ENCODE measurements around the gene ZNF593OS.

The ZNF593OS gene

GRCh38 chr1:26132128-26132833, 39.4 kb downstream of the ZNF593OS start:
- Histone ChIP-seq H3K36me3 (ENCODE audit: insufficient read depth, low read length) (no peaks in the 10 kb centered on the region), H3K9ac (ENCODE audit: low read depth, low read length) (no peak overlapping the region), H3K27me3 (ENCODE audit: insufficient read depth, low read length, poor library complexity) (no peaks in the 10 kb centered on the region), H3K4me2 (ENCODE audit: insufficient read depth, low read length) (no peak overlapping the region), H4K20me1 (ENCODE audit: insufficient read depth, low read length) (no peaks in the 10 kb centered on the region), H3K27ac (ENCODE audit: low read length) (no peak overlapping the region), H3K4me3 (ENCODE audit: low read depth in 1 of 2, low read length in 2 of 2) (no peak overlapping the region), H3K4me1 (ENCODE audit: insufficient read depth, low read length) (peaks cover 8% of the 10 kb centered on the region), H3K79me2 (ENCODE audit: insufficient read depth, low read length) (no peaks in the 10 kb centered on the region), H3K9me3 (ENCODE audit: insufficient read depth, low read length, severe bottlenecking) (peaks cover 8% of the 10 kb centered on the region), H2AFZ (ENCODE audit: low read depth, low read length) (no peak overlapping the region)
- ATAC-seq (ENCODE audit: insufficient read depth, low read depth) (no peak), DNase-seq (peak; percentile 5)
- no peak for TF ChIP-seq CTCF (IDR thresholded peaks at IDR 0.05; ENCODE audit: borderline replicate concordance, extremely low read depth, low read length, poor library complexity, severe bottlenecking)
- no peak for TF ChIP-seq EZH2 (IDR thresholded peaks at IDR 0.05; ENCODE audit: borderline replicate concordance, low read depth, low read length, severe bottlenecking)

GRCh38 chr1:26130695-26131094, 40.9 kb downstream of the ZNF593OS start:
- H2AFZ ChIP-seq (ENCODE audit: low read depth, low read length) = no peak overlapping the region
- ATAC-seq (ENCODE audit: insufficient read depth, low read depth) (no peak), DNase-seq (no peak)
- H3K4me2 ChIP-seq (ENCODE audit: insufficient read depth, low read length) = no peak overlapping the region
- peaks cover 24% of the 10 kb centered on the region for H3K4me1 ChIP-seq (ENCODE audit: insufficient read depth, low read length)
- H3K9me3 ChIP-seq (ENCODE audit: insufficient read depth, low read length, severe bottlenecking) = peaks cover 8% of the 10 kb centered on the region
- TF ChIP-seq CTCF (IDR thresholded peaks at IDR 0.05; ENCODE audit: borderline replicate concordance, extremely low read depth, low read length, poor library complexity, severe bottlenecking) (no peak), EZH2 (IDR thresholded peaks at IDR 0.05; ENCODE audit: borderline replicate concordance, low read depth, low read length, severe bottlenecking) (no peak)
- H3K36me3 ChIP-seq (ENCODE audit: insufficient read depth, low read length) = no peaks in the 10 kb centered on the region
- no peaks in the 10 kb centered on the region for H4K20me1 ChIP-seq (ENCODE audit: insufficient read depth, low read length)
- no peaks in the 10 kb centered on the region for H3K27me3 ChIP-seq (ENCODE audit: insufficient read depth, low read length, poor library complexity)
- H3K79me2 ChIP-seq (ENCODE audit: insufficient read depth, low read length) = no peaks in the 10 kb centered on the region
- H3K27ac ChIP-seq (ENCODE audit: low read length) = no peak overlapping the region; the same call in 1 of the 2 replicates
- H3K4me3 ChIP-seq (ENCODE audit: low read depth in 1 of 2, low read length in 2 of 2) = no peak overlapping the region
- no peak overlapping the region for H3K9ac ChIP-seq (ENCODE audit: low read depth, low read length)

- 0 out of 2 replicates have a peak, but pooled peaks cover 2% of the 10 kb centered on the region for H3K79me2 ChIP-seq (ENCODE audit: insufficient read depth, low read length)
- H3K9ac ChIP-seq (ENCODE audit: low read depth, low read length) = no peak overlapping the region
- H2AFZ ChIP-seq (ENCODE audit: low read depth, low read length) = no peak overlapping the region
- no peak overlapping the region for H3K4me2 ChIP-seq (ENCODE audit: insufficient read depth, low read length)
- ATAC-seq (ENCODE audit: insufficient read depth, low read depth) (no peak), DNase-seq (no peak)
- H3K9me3 ChIP-seq (ENCODE audit: insufficient read depth, low read length, severe bottlenecking) = peaks cover 8% of the 10 kb centered on the region
- H3K4me1 ChIP-seq (ENCODE audit: insufficient read depth, low read length) = peaks cover 33% of the 10 kb centered on the region
- H3K27ac ChIP-seq (ENCODE audit: low read length) = no peak overlapping the region
- no peaks in the 10 kb centered on the region for H3K27me3 ChIP-seq (ENCODE audit: insufficient read depth, low read length, poor library complexity)
- no peaks in the 10 kb centered on the region for H4K20me1 ChIP-seq (ENCODE audit: insufficient read depth, low read length)
- no peaks in the 10 kb centered on the region for H3K36me3 ChIP-seq (ENCODE audit: insufficient read depth, low read length)
- no peak overlapping the region for H3K4me3 ChIP-seq (ENCODE audit: low read depth in 1 of 2, low read length in 2 of 2)
- TF ChIP-seq CTCF (IDR thresholded peaks at IDR 0.05; ENCODE audit: borderline replicate concordance, extremely low read depth, low read length, poor library complexity, severe bottlenecking) = no peak
These were observed 41.9 kb downstream of the ZNF593OS start for GRCh38 chr1:26129778-26130177.

Data from DND-41 (cell line).